PC-9 (cell line): ENCODE results near the gene TMEM164.

Source experiments
- CTCF ChIP-seq: fragments of 200-600 bp; sonication (generic); conservative IDR thresholded peaks from 2 replicates; pipeline ENCODE4 v1.6.1; 2017; ENCODE audit warnings: mixed run types, antibody characterized with exemption, mild to moderate bottlenecking, moderate library complexity
- EZH2 ChIP-seq: fragments of 200-600 bp; sonication (generic); IDR thresholded peaks from 2 replicates; pipeline ENCODE4 v1.8.0; 2017; ENCODE audit warnings: antibody characterized with exemption, low read depth

- TF ChIP-seq CTCF, result no peak
- TF ChIP-seq EZH2, result no peak
Observed at GRCh38 chrX:110006821-110007375, 4.0 kb downstream of the TMEM164 start.
